Activated gamma-delta T cell (primary cell): Measurements from ENCODE around the gene TMEM175.

ENCODE experiments used
- DNase-seq: peaks from one replicate; lab custom pipeline; 2025; lab: John Stamatoyannopoulos, UW

Gene TMEM175

DNA sequence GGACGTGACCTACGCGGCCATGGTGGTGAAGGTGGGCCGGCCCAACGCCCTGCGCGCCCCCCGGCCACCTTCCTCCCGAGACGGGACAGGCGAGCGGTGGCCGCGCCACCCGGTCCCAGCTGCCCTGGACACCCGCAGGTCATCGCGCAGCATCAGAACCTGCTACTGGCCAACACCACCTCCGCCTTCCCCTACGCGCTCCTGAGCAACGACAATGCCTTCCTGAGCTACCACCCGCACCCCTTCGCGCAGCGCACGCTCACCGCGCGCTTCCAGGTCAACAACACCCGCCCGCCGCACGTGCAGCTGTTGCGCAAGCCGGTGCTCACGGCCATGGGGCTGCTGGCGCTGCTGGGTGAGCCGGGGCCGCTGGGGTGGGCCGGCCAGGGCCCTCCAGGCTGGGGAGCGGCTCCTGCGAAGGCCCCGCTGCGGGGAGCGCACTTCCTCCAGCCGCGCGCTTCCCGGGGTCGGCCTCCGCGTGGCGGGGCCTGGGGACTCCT, 69.9 kb downstream of the TMEM175 start:
- no peak for DNase-seq

DNA sequence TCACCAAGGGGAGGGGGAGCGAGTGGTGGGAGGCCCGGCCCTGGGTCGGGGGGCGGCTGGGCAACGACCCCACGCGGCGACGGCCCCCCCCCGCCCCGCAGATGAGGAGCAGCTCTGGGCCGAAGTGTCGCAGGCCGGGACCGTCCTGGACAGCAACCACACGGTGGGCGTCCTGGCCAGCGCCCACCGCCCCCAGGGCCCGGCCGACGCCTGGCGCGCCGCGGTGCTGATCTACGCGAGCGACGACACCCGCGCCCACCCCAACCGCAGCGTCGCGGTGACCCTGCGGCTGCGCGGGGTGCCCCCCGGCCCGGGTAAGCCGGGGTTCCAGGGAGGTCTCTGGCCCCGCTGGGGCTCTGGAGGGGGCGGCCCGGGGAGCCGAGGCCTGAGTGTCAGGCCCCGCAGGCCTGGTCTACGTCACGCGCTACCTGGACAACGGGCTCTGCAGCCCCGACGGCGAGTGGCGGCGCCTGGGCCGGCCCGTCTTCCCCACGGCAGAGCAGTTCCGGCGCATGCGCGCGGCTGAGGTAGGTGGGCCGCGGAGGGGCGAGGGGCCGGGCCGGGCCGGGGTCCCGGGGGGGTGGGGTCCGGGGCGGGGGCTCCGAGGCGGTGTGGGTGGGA, 70.5 kb downstream of the TMEM175 start:
- no peak for DNase-seq

DNA sequence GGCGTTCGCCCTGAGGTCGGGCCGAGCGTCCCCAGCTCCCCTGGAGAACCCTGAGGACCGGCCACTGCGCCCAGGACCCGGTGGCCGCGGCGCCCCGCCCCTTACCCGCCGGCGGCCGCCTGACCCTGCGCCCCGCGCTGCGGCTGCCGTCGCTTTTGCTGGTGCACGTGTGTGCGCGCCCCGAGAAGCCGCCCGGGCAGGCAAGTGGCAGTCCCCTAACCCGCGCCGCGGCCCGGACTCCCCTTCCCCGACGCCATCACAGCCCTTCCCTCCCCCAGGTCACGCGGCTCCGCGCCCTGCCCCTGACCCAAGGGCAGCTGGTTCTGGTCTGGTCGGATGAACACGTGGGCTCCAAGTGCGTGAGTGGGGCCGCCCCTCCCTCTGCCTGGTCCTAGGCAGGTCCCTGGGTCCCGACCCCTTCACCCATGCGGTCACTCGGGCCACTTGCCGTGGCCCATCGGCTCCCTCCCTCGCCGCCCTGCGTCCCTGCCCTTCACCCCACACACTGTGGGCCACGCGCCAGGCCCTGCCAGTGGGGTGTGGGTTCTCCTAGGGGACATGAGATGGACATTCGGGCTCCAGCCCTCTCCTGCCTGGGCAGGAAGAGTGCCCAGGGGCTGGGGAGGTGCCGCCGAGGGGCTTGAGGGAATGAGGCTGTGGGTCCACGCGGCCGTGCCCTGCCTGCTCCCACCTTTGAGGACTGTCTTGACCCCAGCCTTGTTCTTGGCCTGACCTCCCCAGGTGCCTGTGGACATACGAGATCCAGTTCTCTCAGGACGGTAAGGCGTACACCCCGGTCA, 71.2 kb downstream of the TMEM175 start:
- DNase-seq, result no peak

- no peak for DNase-seq
Observed at GRCh38 chr4:1004071-1004418, 71.8 kb downstream of the TMEM175 start.

DNA sequence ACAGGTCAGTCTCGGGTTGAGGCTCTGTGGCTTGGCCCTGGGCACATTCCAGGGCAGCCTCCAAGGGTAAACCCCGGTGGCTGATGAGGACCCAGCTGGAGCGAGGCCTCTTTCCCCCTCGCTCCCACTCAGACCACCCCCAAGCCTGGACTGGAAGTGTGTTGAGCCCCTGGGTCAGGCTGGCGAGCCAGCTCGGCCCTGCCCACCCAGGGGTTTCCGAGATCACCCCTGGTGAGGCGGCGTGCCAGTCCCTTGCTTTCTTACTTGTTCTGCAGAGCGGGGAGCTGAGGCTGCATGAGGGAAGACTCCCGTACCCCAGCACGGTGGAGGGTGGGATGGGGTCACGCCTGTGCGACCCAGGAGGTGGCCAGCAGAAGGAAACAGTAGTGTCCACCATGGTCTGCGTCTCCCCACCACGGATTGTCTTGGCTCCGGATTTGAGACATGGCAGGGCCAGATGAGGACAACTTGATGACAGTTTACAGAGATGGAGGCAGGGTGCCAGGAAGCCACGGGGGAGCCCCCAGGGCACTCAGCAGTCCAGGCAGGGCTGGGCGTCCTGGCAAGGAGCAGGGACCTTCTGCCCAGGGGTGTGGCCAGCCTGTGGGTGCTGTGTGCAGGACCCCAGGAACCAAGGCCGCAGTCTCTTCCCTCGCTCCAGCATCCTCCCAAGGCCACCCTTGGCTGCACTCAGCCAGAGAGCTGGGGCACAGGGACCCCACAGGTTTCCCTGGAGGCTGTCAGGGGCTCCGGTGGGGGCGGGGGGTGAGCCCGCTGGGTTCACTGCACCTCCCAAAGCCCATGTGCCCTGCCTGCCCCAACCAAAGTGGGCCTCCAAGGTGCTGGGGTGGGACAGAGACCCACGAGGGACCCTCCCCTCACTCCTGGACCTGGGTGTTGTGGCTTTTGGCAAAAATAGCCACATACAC, 72.6 kb downstream of the TMEM175 start:
- DNase-seq, result no peak

GRCh38 chr4:1006856-1007255, 74.6 kb downstream of the TMEM175 start:
- no peak for DNase-seq
